SK-N-MC (cell line): ENCODE measurements around the gene PYROXD2.

Experiments used
- EZH2 ChIP-seq: fragments of 200-600 bp; sonication (generic); IDR thresholded peaks from one replicate; pipeline ENCODE4 v1.6.1; 2017; ENCODE audit warnings: antibody characterized with exemption
- POLR2AphosphoS5 ChIP-seq: IDR thresholded peaks from 2 replicates; pipeline ENCODE4 v1.6.1; 2012; ENCODE audit warnings: mild to moderate bottlenecking, low read depth, low read length, borderline replicate concordance

- no peak for TF ChIP-seq EZH2
- TF ChIP-seq POLR2AphosphoS5, result no peak
Observed at GRCh38 chr10:98340261-98340939, 74.6 kb downstream of the PYROXD2 start.
